ENCODE data around the gene MSH6.

DNA sequence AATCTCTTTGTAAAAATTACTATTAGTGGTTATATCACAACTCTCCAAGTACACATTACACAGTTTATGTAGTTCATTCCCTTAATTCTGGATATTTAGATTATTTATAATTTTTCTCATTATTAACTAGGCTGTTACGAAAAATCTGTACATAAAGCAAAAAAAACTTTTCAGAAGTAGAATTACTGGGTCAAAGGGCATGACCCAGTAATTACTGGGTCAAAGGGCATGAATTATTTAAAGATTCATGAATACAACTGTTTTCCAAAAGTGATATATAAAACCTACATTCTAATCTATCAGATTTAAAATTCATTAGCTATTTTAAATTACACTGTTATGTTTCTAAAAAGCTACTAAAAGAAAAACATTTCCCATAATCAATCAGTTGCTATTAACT lies 55.3 kb downstream of the MSH6 start:
- TF ChIP-seq HDAC2 (IDR thresholded peaks at IDR 0.05) (no peak), POLR2A (conservative IDR thresholded peaks at IDR 0.05) (no peak), HLTF (IDR thresholded peaks at IDR 0.05) (no peak), CHD1 (IDR thresholded peaks at IDR 0.05; ENCODE audit: low read length) (no peak), POU5F1 (IDR thresholded peaks at IDR 0.05; ENCODE audit: borderline replicate concordance, low read depth, low read length, partially characterized antibody) (no peak), SIX5 (IDR thresholded peaks at IDR 0.05; ENCODE audit: borderline replicate concordance in 1 of 2, insufficient read depth in 1 of 2, low read depth in 1 of 2, low read length in 2 of 2) (no peak), NFYB (IDR thresholded peaks at IDR 0.05; ENCODE audit: extremely low read depth, insufficient read length) (no peak), ZNF778 (CRISPR knock-in tag; IDR thresholded peaks at IDR 0.05) (no peak), EGR1 (conservative IDR thresholded peaks at IDR 0.05) (no peak), ZBED1 (IDR thresholded peaks at IDR 0.05) (no peak), POLR2AphosphoS5 (IDR thresholded peaks at IDR 0.05; ENCODE audit: control insufficient read depth, insufficient read depth, low read depth, low read length) (no peak)
- TF ChIP-seq, protein P1, sequence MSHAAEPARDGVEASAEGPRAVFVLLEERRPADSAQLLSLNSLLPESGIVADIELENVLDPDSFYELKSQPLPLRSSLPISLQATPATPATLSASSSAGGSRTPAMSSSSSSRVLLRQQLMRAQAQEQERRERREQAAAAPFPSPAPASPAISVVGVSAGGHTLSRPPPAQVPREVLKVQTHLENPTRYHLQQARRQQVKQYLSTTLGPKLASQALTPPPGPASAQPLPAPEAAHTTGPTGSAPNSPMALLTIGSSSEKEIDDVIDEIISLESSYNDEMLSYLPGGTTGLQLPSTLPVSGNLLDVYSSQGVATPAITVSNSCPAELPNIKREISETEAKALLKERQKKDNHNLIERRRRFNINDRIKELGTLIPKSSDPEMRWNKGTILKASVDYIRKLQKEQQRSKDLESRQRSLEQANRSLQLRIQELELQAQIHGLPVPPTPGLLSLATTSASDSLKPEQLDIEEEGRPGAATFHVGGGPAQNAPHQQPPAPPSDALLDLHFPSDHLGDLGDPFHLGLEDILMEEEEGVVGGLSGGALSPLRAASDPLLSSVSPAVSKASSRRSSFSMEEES (CRISPR knock-in tag; IDR thresholded peaks at IDR 0.05) = no peak
- TF ChIP-seq, protein P2, sequence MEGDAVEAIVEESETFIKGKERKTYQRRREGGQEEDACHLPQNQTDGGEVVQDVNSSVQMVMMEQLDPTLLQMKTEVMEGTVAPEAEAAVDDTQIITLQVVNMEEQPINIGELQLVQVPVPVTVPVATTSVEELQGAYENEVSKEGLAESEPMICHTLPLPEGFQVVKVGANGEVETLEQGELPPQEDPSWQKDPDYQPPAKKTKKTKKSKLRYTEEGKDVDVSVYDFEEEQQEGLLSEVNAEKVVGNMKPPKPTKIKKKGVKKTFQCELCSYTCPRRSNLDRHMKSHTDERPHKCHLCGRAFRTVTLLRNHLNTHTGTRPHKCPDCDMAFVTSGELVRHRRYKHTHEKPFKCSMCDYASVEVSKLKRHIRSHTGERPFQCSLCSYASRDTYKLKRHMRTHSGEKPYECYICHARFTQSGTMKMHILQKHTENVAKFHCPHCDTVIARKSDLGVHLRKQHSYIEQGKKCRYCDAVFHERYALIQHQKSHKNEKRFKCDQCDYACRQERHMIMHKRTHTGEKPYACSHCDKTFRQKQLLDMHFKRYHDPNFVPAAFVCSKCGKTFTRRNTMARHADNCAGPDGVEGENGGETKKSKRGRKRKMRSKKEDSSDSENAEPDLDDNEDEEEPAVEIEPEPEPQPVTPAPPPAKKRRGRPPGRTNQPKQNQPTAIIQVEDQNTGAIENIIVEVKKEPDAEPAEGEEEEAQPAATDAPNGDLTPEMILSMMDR (IDR thresholded peaks at IDR 0.05 in 2 of 3, conservative IDR thresholded peaks at IDR 0.05 in 1 of 3; ENCODE audit: insufficient read depth in 2 of 3, low read depth in 1 of 3, low read length in 3 of 3) = no peak
